ENCODE data around the gene OTX1. TPM values are rescaled to one million over a fixed set of nuclear protein-coding genes. Genes with fewer than 3 reads are reported as not detected.

Gene OTX1
- polyA plus RNA-seq, 1 donor from 2014 or later: not detected

GRCh38 chr2:63023444-63023843 is 27.2 kb upstream of the OTX1 start:
- H3K4me3 ChIP-seq (ENCODE audit: low read length): no peak overlapping the region
- no peaks in the 10 kb centered on the region for H3K9me3 ChIP-seq (ENCODE audit: low read length)
- TF ChIP-seq CTCF (IDR thresholded peaks at IDR 0.05; ENCODE audit: poor library complexity, severe bottlenecking): no peak
- no peak for TF ChIP-seq SMC3 (conservative IDR thresholded peaks at IDR 0.05; ENCODE audit: poor library complexity)
- TF ChIP-seq RAD21 (conservative IDR thresholded peaks at IDR 0.05): no peak
- no peak for TF ChIP-seq TAF1 (IDR thresholded peaks at IDR 0.05; ENCODE audit: low read depth)
- no peak for TF ChIP-seq REST (IDR thresholded peaks at IDR 0.05; ENCODE audit: borderline replicate concordance)
- no peak for TF ChIP-seq POLR2AphosphoS5 (IDR thresholded peaks at IDR 0.05)
- H3K9me2 ChIP-seq (ENCODE audit: insufficient read depth, low read length): no peaks in the 10 kb centered on the region
- H3K36me3 ChIP-seq (ENCODE audit: insufficient read depth, low read length): no peaks in the 10 kb centered on the region
- no peak overlapping the region for H3K4me2 ChIP-seq (ENCODE audit: low read length)
- H4K20me1 ChIP-seq (ENCODE audit: insufficient read depth): no peaks in the 10 kb centered on the region
- no peaks in the 10 kb centered on the region for H3F3A ChIP-seq (ENCODE audit: insufficient read depth, low read length, poor library complexity, severe bottlenecking)
- H2AFZ ChIP-seq (ENCODE audit: low read depth, low read length): no peak overlapping the region
- no peaks in the 10 kb centered on the region for H3K79me2 ChIP-seq (replicated peaks; ENCODE audit: insufficient read depth, low read length)
- H3K27me3 ChIP-seq (ENCODE audit: insufficient read depth, low read depth, low read length): no peaks in the 10 kb centered on the region
- no peak overlapping the region for H3K27ac ChIP-seq (ENCODE audit: low read length)
- no peak overlapping the region for H3K9ac ChIP-seq (ENCODE audit: low read length)

GRCh38 chr2:63027220-63027619 is 23.4 kb upstream of the OTX1 start:
- Histone ChIP-seq H3K9ac (ENCODE audit: low read length) (no peak overlapping the region), H3K27ac (ENCODE audit: low read length) (no peak overlapping the region), H3K79me2 (replicated peaks; ENCODE audit: insufficient read depth, low read length) (no peaks in the 10 kb centered on the region), H2AFZ (ENCODE audit: low read depth, low read length) (no peak overlapping the region), H3K9me2 (ENCODE audit: insufficient read depth, low read length) (no peaks in the 10 kb centered on the region), H3K4me2 (ENCODE audit: low read length) (no peak overlapping the region), H3K4me3 (ENCODE audit: low read length) (no peak overlapping the region), H3K36me3 (ENCODE audit: insufficient read depth, low read length) (no peaks in the 10 kb centered on the region), H4K20me1 (ENCODE audit: insufficient read depth) (no peaks in the 10 kb centered on the region), H3K27me3 (ENCODE audit: insufficient read depth, low read depth, low read length) (no peaks in the 10 kb centered on the region), H3F3A (ENCODE audit: insufficient read depth, low read length, poor library complexity, severe bottlenecking) (no peaks in the 10 kb centered on the region), H3K9me3 (ENCODE audit: low read length) (no peaks in the 10 kb centered on the region)
- TF ChIP-seq REST (IDR thresholded peaks at IDR 0.05; ENCODE audit: borderline replicate concordance) (no peak), RAD21 (conservative IDR thresholded peaks at IDR 0.05) (no peak), CTCF (IDR thresholded peaks at IDR 0.05; ENCODE audit: poor library complexity, severe bottlenecking) (no peak), MXI1 (conservative IDR thresholded peaks at IDR 0.05; ENCODE audit: poor library complexity, severe bottlenecking) (no peak), SMC3 (conservative IDR thresholded peaks at IDR 0.05; ENCODE audit: poor library complexity) (no peak), EZH2 (IDR thresholded peaks at IDR 0.05; ENCODE audit: borderline replicate concordance, insufficient read depth, low read length, poor library complexity, severe bottlenecking) (no peak), EP300 (conservative IDR thresholded peaks at IDR 0.05; ENCODE audit: poor library complexity, severe bottlenecking) (no peak)
